H1 (cell line): ENCODE measurements around the gene MAPT. TPM values are rescaled to one million over a fixed set of nuclear protein-coding genes. Genes with fewer than 3 reads are reported as not detected.

Source experiments
- CTCF ChIA-PET: fragments of 300-600 bp; sonication (Branson Sonifier 250); formaldehyde crosslinking; loops from one replicate; lab custom pipeline; 2021; ENCODE audit not compliant: partially characterized antibody; lab: Charles Lee
- POLR2A ChIA-PET: fragments of 300-600 bp; sonication (Branson Sonifier 250); formaldehyde crosslinking; loops from one replicate; lab custom pipeline; 2021; ENCODE audit warnings: inconsistent platforms; ENCODE audit not compliant: partially characterized antibody; lab: Charles Lee
- DNase-seq, 2 experiments: peaks; one replicate each; pipeline versions ENCODE4 v3.0.0 to v3.0.0-alpha.2; 2010 to 2022; ENCODE audit warnings: low spot score in 2 of 2, low read depth in 1 of 2, mixed read lengths in 1 of 2
- FAIRE-seq: peaks from 2 replicates; lab custom pipeline; 2011; peaks lifted over from hg19 to GRCh38; lab: Jason Lieb, UNC
- H2AFZ ChIP-seq: 2 replicates; pipeline ENCODE4 v1.8.1; 2012; ENCODE audit warnings: low read length, inconsistent platforms
- H2AK5ac ChIP-seq: 2 replicates; pipeline ENCODE4 v1.6.1; 2013; ENCODE audit warnings: low read depth, low read length
- H2BK120ac ChIP-seq: replicated peaks from 2 replicates; pipeline ENCODE3; 2013; ENCODE audit warnings: low read depth, low read length, inconsistent platforms
- H2BK12ac ChIP-seq: 2 replicates; pipeline ENCODE4 v1.6.1; 2013; ENCODE audit warnings: low read depth, low read length
- H2BK15ac ChIP-seq: 2 replicates; pipeline ENCODE4 v1.6.1; 2013; ENCODE audit warnings: low read length
- H2BK20ac ChIP-seq: 2 replicates; pipeline ENCODE4 v1.6.1; 2013; ENCODE audit warnings: low read length
- H2BK5ac ChIP-seq: 2 replicates; pipeline ENCODE4 v1.6.1; 2013; ENCODE audit warnings: low read depth, low read length
- H3K14ac ChIP-seq: 2 replicates; pipeline ENCODE4 v1.6.1; 2013; ENCODE audit warnings: inconsistent platforms; ENCODE audit not compliant: insufficient read length
- H3K18ac ChIP-seq: 2 replicates; pipeline ENCODE4 v1.6.1; 2013; ENCODE audit warnings: low read length; ENCODE audit errors: extremely low read depth
- H3K23ac ChIP-seq: 2 replicates; pipeline ENCODE4 v1.6.1; 2013; ENCODE audit warnings: inconsistent platforms; ENCODE audit not compliant: insufficient read length
- H3K23me2 ChIP-seq: 2 replicates; pipeline ENCODE4 v1.6.1; 2013; ENCODE audit warnings: low read depth, low read length
- H3K27ac ChIP-seq: 2 replicates; pipeline ENCODE4 v1.6.1; 2011; ENCODE audit warnings: low read depth, low read length, inconsistent platforms
- H3K27me3 ChIP-seq, 4 experiments: replicated peaks in 1 of 4; 1 replicate in 1 of 4; 2 replicates in 3 of 4; pipeline versions ENCODE4 v1.6.1 to v1.8.1; 2011 to 2013; ENCODE audit warnings: low read length in 3 of 4, mild to moderate bottlenecking in 3 of 4, inconsistent platforms in 2 of 4, mixed read lengths in 2 of 4, moderate library complexity in 1 of 4; ENCODE audit not compliant: control insufficient read depth in 3 of 4, insufficient read depth in 3 of 4; ENCODE audit errors: extremely low read depth in 1 of 4
- H3K36me3 ChIP-seq, 4 experiments: 2 replicates each; pipeline versions ENCODE4 v1.6.1 to v1.8.1; 2011 to 2013; ENCODE audit warnings: mild to moderate bottlenecking in 4 of 4, low read length in 3 of 4, moderate library complexity in 2 of 4, control low read depth in 1 of 4, inconsistent platforms in 1 of 4; ENCODE audit not compliant: insufficient read depth in 4 of 4, control insufficient read depth in 2 of 4
- H3K4ac ChIP-seq: replicated peaks from 2 replicates; pipeline ENCODE3; 2013; ENCODE audit warnings: low read length, low read depth, mixed read lengths, inconsistent platforms; ENCODE audit not compliant: insufficient read length
- H3K4me1 ChIP-seq, 4 experiments: replicated peaks in 1 of 4; 1 replicate in 1 of 4; 2 replicates in 3 of 4; pipeline versions ENCODE4 v1.6.1 to v1.8.1; 2011 to 2013; ENCODE audit warnings: low read length in 3 of 4, inconsistent platforms in 2 of 4, mixed read lengths in 1 of 4; ENCODE audit not compliant: insufficient read depth in 4 of 4, control insufficient read depth in 3 of 4
- H3K4me2 ChIP-seq, 2 experiments: 2 replicates each; pipeline versions ENCODE4 v1.6.1 to v1.8.1; 2011 to 2013; ENCODE audit warnings: low read depth in 2 of 2, low read length in 2 of 2, control low read depth in 1 of 2, inconsistent platforms in 1 of 2, mild to moderate bottlenecking in 1 of 2; ENCODE audit not compliant: insufficient read depth in 1 of 2
- H3K4me3 ChIP-seq, 4 experiments: fragments of 200-600, 300-600 bp in 1 of 4; sonication (generic), shearing (Covaris generic), sonication (Bioruptor Twin) in 1 of 4; 2 replicates each; pipeline versions ENCODE4 v1.5.1 to v1.8.1; 2011 to 2016; ENCODE audit warnings: low read length in 4 of 4, low read depth in 3 of 4, control low read depth in 2 of 4, inconsistent platforms in 2 of 4, mild to moderate bottlenecking in 2 of 4, mixed read lengths in 1 of 4, moderate library complexity in 1 of 4; ENCODE audit not compliant: insufficient read depth in 2 of 4; ENCODE audit errors: extremely low read depth in 1 of 4
- H3K56ac ChIP-seq: replicated peaks from 2 replicates; pipeline ENCODE3; 2013; ENCODE audit warnings: low read depth, mild to moderate bottlenecking, mixed read lengths, low read length, inconsistent platforms; ENCODE audit not compliant: insufficient read length
- H3K79me1 ChIP-seq: 2 replicates; pipeline ENCODE4 v1.6.1; 2013; ENCODE audit warnings: low read depth, low read length, control low read depth
- H3K79me2 ChIP-seq, 2 experiments: 2 replicates each; pipeline versions ENCODE4 v1.6.1 to v1.8.1; 2012 to 2013; ENCODE audit warnings: low read length in 2 of 2, mild to moderate bottlenecking in 2 of 2, inconsistent platforms in 1 of 2; ENCODE audit not compliant: insufficient read depth in 2 of 2, control insufficient read depth in 1 of 2
- H3K9ac ChIP-seq, 4 experiments: replicated peaks in 1 of 4; 1 replicate in 1 of 4; 2 replicates in 3 of 4; pipeline versions ENCODE4 v1.6.1 to v1.8.1; 2011 to 2013; ENCODE audit warnings: low read depth in 3 of 4, low read length in 3 of 4, control low read depth in 2 of 4, mild to moderate bottlenecking in 2 of 4, moderate library complexity in 2 of 4, inconsistent platforms in 1 of 4; ENCODE audit errors: extremely low read depth in 1 of 4
- H3K9me3 ChIP-seq, 2 experiments: 2 replicates each; pipeline versions ENCODE4 v1.6.1 to v1.8.1; 2012 to 2013; ENCODE audit warnings: mild to moderate bottlenecking in 2 of 2, moderate library complexity in 2 of 2, control low read depth in 1 of 2, inconsistent platforms in 1 of 2, low read depth in 1 of 2, low read length in 1 of 2, mixed read lengths in 1 of 2; ENCODE audit not compliant: insufficient read depth in 2 of 2
- H4K20me1 ChIP-seq, 2 experiments: replicated peaks in 1 of 2; 2 replicates each; pipeline versions ENCODE3 to v1.8.1; 2011 to 2013; ENCODE audit warnings: inconsistent platforms in 2 of 2, low read length in 2 of 2, mild to moderate bottlenecking in 1 of 2; ENCODE audit not compliant: insufficient read depth in 2 of 2, control insufficient read depth in 1 of 2
- H4K5ac ChIP-seq: 2 replicates; pipeline ENCODE4 v1.6.1; 2013; ENCODE audit warnings: low read length, low read depth, mixed read lengths, inconsistent platforms; ENCODE audit not compliant: insufficient read length
- H4K8ac ChIP-seq: 2 replicates; pipeline ENCODE4 v1.8.0; 2013; ENCODE audit warnings: mild to moderate bottlenecking, moderate library complexity, low read length, inconsistent platforms; ENCODE audit not compliant: insufficient read depth; ENCODE audit errors: extremely low read depth
- H4K91ac ChIP-seq: replicated peaks from 2 replicates; pipeline ENCODE3; 2013; ENCODE audit warnings: low read length, mixed read lengths, inconsistent platforms; ENCODE audit not compliant: insufficient read length
- CHD2 ChIP-seq: IDR thresholded peaks from 2 replicates; pipeline ENCODE4 v1.6.1; 2012; ENCODE audit warnings: low read length, improper control_type of control experiment
- CTCF ChIP-seq, 3 experiments: IDR thresholded peaks; 1 replicate in 2 of 3; 2 replicates in 1 of 3; pipeline versions ENCODE4 v1.5.1 to v1.6.1; 2011; ENCODE audit warnings: low read length in 3 of 3, mild to moderate bottlenecking in 3 of 3, inconsistent platforms in 2 of 3, low read depth in 1 of 3, moderate library complexity in 1 of 3; ENCODE audit not compliant: insufficient read depth in 1 of 3; ENCODE audit errors: control extremely low read depth in 1 of 3
- RAD21 ChIP-seq, 2 experiments: IDR thresholded peaks in 1 of 2; conservative IDR thresholded peaks in 1 of 2; 2 replicates each; pipeline ENCODE4 v1.6.1; 2011; ENCODE audit warnings: low read depth in 2 of 2, low read length in 2 of 2, improper control_type of control experiment in 1 of 2, inconsistent platforms in 1 of 2, mild to moderate bottlenecking in 1 of 2, moderate library complexity in 1 of 2
- TEAD4 ChIP-seq: IDR thresholded peaks from 2 replicates; pipeline ENCODE4 v1.6.1; 2012; ENCODE audit warnings: low read depth, low read length, inconsistent platforms, mixed read lengths
- WGBS, 2 experiments: shearing (Covaris generic) in 1 of 2; methylation state at CpG; one replicate each; pipeline versions ENCODE4 v1.1.6 to v1.1.7; 2013 to 2015; ENCODE audit warnings: low lambda C conversion rate in 2 of 2, mixed read lengths in 2 of 2, inconsistent platforms in 1 of 2, low coverage in 1 of 2, missing lambda C conversion rate in 1 of 2; ENCODE audit not compliant: insufficient replicate concordance in 2 of 2, insufficient coverage in 1 of 2, insufficient read length in 1 of 2; ENCODE audit errors: extremely low coverage in 1 of 2, missing lambda C conversion rate in 1 of 2; 5-methylcytosine and 5-hydroxymethylcytosine counted together
- polyA plus RNA-seq, 7 experiments: library from polyadenylated mRNA; depleted of rRNA in 3 of 7; stranded (reverse) in 5 of 7; unstranded in 2 of 7; fragments of >200 nt in 5 of 7; fragments of 200-250 nt in 2 of 7; gene quantifications; 1 replicate in 5 of 7; 2 replicates in 1 of 7; 4 replicates in 1 of 7; pipeline versions ENCODE4 v1.2.1 to v1.2.3, GENCODE V29; 2011 to 2013; ENCODE audit warnings: missing spikeins in 2 of 7, mixed read lengths in 2 of 7
- total RNA-seq: library from RNA; stranded (reverse); fragmentation: NEBNext Ultra II Directional; extraction: Animal tissue kit (Norgen Biotek cat#: 25700); gene quantifications from 2 replicates; pipeline ENCODE4 v1.2.1, GENCODE V29; 2021

The MAPT gene
- total and polyA plus RNA-seq, 2 of the 8 experiments (the other 6 are each of a cell fraction or from before 2014, with no cell fraction given) = 0.54 to 1.7 TPM

DNA sequence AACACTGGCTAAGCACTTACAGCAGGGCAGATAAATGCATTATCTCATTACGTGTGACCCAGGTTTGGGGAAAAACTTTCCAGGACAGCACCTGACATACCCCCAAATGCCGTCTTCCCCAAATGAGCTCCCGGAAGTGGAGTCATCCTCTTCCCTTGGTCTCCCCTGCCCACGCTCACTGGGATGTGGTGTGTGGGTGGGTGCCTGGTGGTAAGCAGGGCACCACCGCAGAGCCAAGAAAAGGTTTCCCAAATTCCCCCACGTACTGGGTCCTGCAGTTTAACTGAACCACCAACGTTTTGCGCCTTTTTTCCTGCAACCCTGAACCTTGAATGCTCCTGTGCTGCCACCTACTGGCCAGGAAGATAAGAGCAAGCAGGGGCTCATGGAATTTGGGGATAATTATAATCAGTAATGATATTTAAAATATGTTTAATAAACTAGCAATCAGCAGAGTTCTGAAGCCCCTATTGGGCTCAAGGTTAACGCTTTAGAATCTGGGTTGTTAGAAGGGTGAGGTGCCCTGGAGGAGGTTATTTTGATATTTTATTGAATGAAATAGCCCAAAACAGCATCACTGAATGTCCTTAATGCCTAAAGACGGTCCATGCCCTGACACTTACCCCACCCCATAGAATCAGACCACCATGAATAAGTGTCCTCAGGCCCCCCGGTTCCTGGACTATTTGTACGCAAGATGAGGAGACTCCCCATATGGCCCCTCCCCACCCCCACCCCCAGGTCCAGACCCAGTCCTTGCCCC is 41.6 kb upstream of the MAPT start:
- WGBS, 2 experiments = 41% methylated on average over 11 of the region's 12 CpGs; no CpG with 5 or more reads in 1 of the 2 experiments

More for the DNA sequence above, 41.6 kb upstream of the MAPT start:
- no peak overlapping the region for H3K14ac ChIP-seq
- CTCF ChIA-PET = interaction anchor here (0.6 to 8.1 kb wide), 44 partner anchors 8 to 216 kb away, joined by 3 to 137 read pairs (median 5); partner anchors contain the start of genes CRHR1 and SPPL2C
- H3K4me2 ChIP-seq = peak overlapping the region in 1 of 2 experiments; percentile 32; a peak in 2 of 4 replicates
- H3K36me3 ChIP-seq = no peaks in the 10 kb centered on the region
- H2BK20ac ChIP-seq = no peak overlapping the region
- no peak overlapping the region for H3K56ac ChIP-seq
- no peaks in the 10 kb centered on the region for H3K9me3 ChIP-seq
- no peak overlapping the region for H2BK5ac ChIP-seq
- H3K23me2 ChIP-seq = no peaks in the 10 kb centered on the region
- no peak overlapping the region for H2AK5ac ChIP-seq
- H3K79me2 ChIP-seq = no peaks in the 10 kb centered on the region
- H4K5ac ChIP-seq = no peak overlapping the region
- FAIRE-seq (peak; percentile 92), DNase-seq (peak; percentile 13 to 86)
- POLR2A ChIA-PET = interaction anchor here (1.1 kb wide), 1 partner anchor 57 kb away, joined by 3 read pairs; no protein-coding TSS in a partner anchor
- no peak overlapping the region for H3K27ac ChIP-seq
- H2BK12ac ChIP-seq = no peak overlapping the region
- H3K23ac ChIP-seq = no peak overlapping the region
- peak overlapping the region; percentile 85 for H2AFZ ChIP-seq
- H3K79me1 ChIP-seq = no peaks in the 10 kb centered on the region
- peak overlapping the region; percentile 87; the same call in 1 of the 2 replicates for H4K8ac ChIP-seq
- no peak overlapping the region for H3K4ac ChIP-seq
- H3K18ac ChIP-seq = 0 out of 2 replicates have a peak overlapping the region, but pooled peaks have one; percentile 25
- 0 out of 7 replicates have a peak, but pooled peaks cover 0 to 3% (median 0%) of the 10 kb centered on the region in 4 experiments for H3K4me1 ChIP-seq
- peaks cover 0 to 2% of the 10 kb centered on the region in 2 experiments for H4K20me1 ChIP-seq
- peaks cover 0 to 4% (median 0%) of the 10 kb centered on the region in 4 experiments; a peak in 2 of 7 replicates for H3K27me3 ChIP-seq
- H3K4me3 ChIP-seq = no peak overlapping the region
- H2BK120ac ChIP-seq = no peak overlapping the region
- TF ChIP-seq RAD21 (IDR thresholded peaks at IDR 0.05 in 1 of 2, conservative IDR thresholded peaks at IDR 0.05 in 1 of 2; ENCODE audit: low read depth in 2 of 2, low read length in 2 of 2) (peak; percentile 88 to 93), CTCF (IDR thresholded peaks at IDR 0.05; ENCODE audit: control extremely low read depth in 1 of 3, insufficient read depth in 1 of 3, low read depth in 1 of 3, low read length in 3 of 3) (peak; percentile 49 to 91 (median 87)), TEAD4 (peak; percentile 17; the same call in 1 of the 2 replicates), CHD2 (no peak)
- TF ChIP-seq, all 59 proteins: peak for 3
- H4K91ac ChIP-seq = no peak overlapping the region
- H3K9ac ChIP-seq = no peak overlapping the region; a peak in 1 of 7 replicates
- no peak overlapping the region for H2BK15ac ChIP-seq
